ENCODE results near the gene PHIP. TPM values are rescaled to one million over a fixed set of nuclear protein-coding genes. Genes with fewer than 3 reads are reported as not detected.

The PHIP gene
- total RNA-seq, 2 donors from 2014 or later: 42.5 to 44.4 TPM

- no peaks in the 10 kb centered on the region for H3K9me3 ChIP-seq (ENCODE audit: control insufficient read depth, low read length, poor library complexity, severe bottlenecking)
- peaks cover 3% of the 10 kb centered on the region for H3K36me3 Mint-ChIP-seq (ENCODE audit: low read depth)
- ATAC-seq (no peak), DNase-seq (no peak)
- no peaks in the 10 kb centered on the region for H3K27me3 Mint-ChIP-seq
- H3K4me3 Mint-ChIP-seq: no peak overlapping the region
- H3K4me1 Mint-ChIP-seq: peaks cover 12% of the 10 kb centered on the region
- H3K27ac Mint-ChIP-seq: no peak overlapping the region
Measured at GRCh38 chr6:79062708-79063107, 15.3 kb downstream of the PHIP start.

GRCh38 chr6:79057746-79058145 lies 20.3 kb downstream of the PHIP start:
- H3K9me3 ChIP-seq (ENCODE audit: control insufficient read depth, low read length, poor library complexity, severe bottlenecking): no peaks in the 10 kb centered on the region
- no peak for ATAC-seq
- no peak overlapping the region for H3K4me3 Mint-ChIP-seq
- DNase-seq: no peak
- no peak overlapping the region for H3K27ac Mint-ChIP-seq
- peaks cover 11% of the 10 kb centered on the region for H3K4me1 Mint-ChIP-seq
- H3K27me3 Mint-ChIP-seq: no peaks in the 10 kb centered on the region
- H3K36me3 Mint-ChIP-seq (ENCODE audit: low read depth): peaks cover 12% of the 10 kb centered on the region

GRCh38 chr6:79056226-79056625 lies 21.8 kb downstream of the PHIP start:
- Mint-ChIP-seq H3K4me1 (peaks cover 13% of the 10 kb centered on the region), H3K27ac (no peak overlapping the region), H3K36me3 (ENCODE audit: low read depth) (peaks cover 16% of the 10 kb centered on the region), H3K27me3 (no peaks in the 10 kb centered on the region), H3K4me3 (no peak overlapping the region)
- no peaks in the 10 kb centered on the region for H3K9me3 ChIP-seq (ENCODE audit: control insufficient read depth, low read length, poor library complexity, severe bottlenecking)
- ATAC-seq (no peak), DNase-seq (no peak)

GRCh38 chr6:79048611-79049010 lies 29.4 kb downstream of the PHIP start:
- Mint-ChIP-seq H3K36me3 (ENCODE audit: low read depth) (peaks cover 11% of the 10 kb centered on the region), H3K27ac (no peak overlapping the region), H3K4me3 (no peak overlapping the region), H3K27me3 (no peaks in the 10 kb centered on the region), H3K4me1 (peaks cover 26% of the 10 kb centered on the region)
- H3K9me3 ChIP-seq (ENCODE audit: control insufficient read depth, low read length, poor library complexity, severe bottlenecking): no peaks in the 10 kb centered on the region
- ATAC-seq (no peak), DNase-seq (no peak)

- peaks cover 32% of the 10 kb centered on the region for H3K4me1 Mint-ChIP-seq
- no peaks in the 10 kb centered on the region for H3K9me3 ChIP-seq (ENCODE audit: control insufficient read depth, low read length, poor library complexity, severe bottlenecking)
- H3K4me3 Mint-ChIP-seq: no peak overlapping the region
- H3K27me3 Mint-ChIP-seq: no peaks in the 10 kb centered on the region
- peaks cover 4% of the 10 kb centered on the region for H3K36me3 Mint-ChIP-seq (ENCODE audit: low read depth)
- H3K27ac Mint-ChIP-seq: peak overlapping the region; percentile 32
- ATAC-seq (no peak), DNase-seq (no peak)
Measured at GRCh38 chr6:79047072-79047471, 31.0 kb downstream of the PHIP start.

GRCh38 chr6:79045966-79046365 lies 32.1 kb downstream of the PHIP start:
- Mint-ChIP-seq H3K4me3 (peak overlapping the region; percentile 62), H3K27ac (peak overlapping the region; percentile 89)
- ATAC-seq: peak; percentile 48

GRCh38 chr6:79042799-79043126 lies 35.3 kb downstream of the PHIP start:
- peaks cover 34% of the 10 kb centered on the region for H3K4me1 Mint-ChIP-seq
- peaks cover 10% of the 10 kb centered on the region for H3K36me3 Mint-ChIP-seq (ENCODE audit: low read depth)
- ATAC-seq: no peak

More at GRCh38 chr6:79045966-79046365, 32.1 kb downstream of the PHIP start:
- Mint-ChIP-seq H3K27me3 (no peaks in the 10 kb centered on the region), H3K4me1 (peaks cover 32% of the 10 kb centered on the region), H3K36me3 (ENCODE audit: low read depth) (peaks cover 3% of the 10 kb centered on the region)
- no peaks in the 10 kb centered on the region for H3K9me3 ChIP-seq (ENCODE audit: control insufficient read depth, low read length, poor library complexity, severe bottlenecking)
- no peak for DNase-seq

GRCh38 chr6:79042088-79042798 lies 35.8 kb downstream of the PHIP start:
- no peaks in the 10 kb centered on the region for H3K9me3 ChIP-seq (ENCODE audit: control insufficient read depth, low read length, poor library complexity, severe bottlenecking)
- H3K4me3 Mint-ChIP-seq: no peak overlapping the region
- ATAC-seq: no peak
- H3K27me3 Mint-ChIP-seq: no peaks in the 10 kb centered on the region
- peaks cover 34% of the 10 kb centered on the region for H3K4me1 Mint-ChIP-seq
- no peak overlapping the region for H3K27ac Mint-ChIP-seq
- peaks cover 10% of the 10 kb centered on the region for H3K36me3 Mint-ChIP-seq (ENCODE audit: low read depth)
- no peak for DNase-seq

More at GRCh38 chr6:79042799-79043126, 35.3 kb downstream of the PHIP start:
- peak overlapping the region; percentile 45 for H3K27ac Mint-ChIP-seq
- no peak overlapping the region for H3K4me3 Mint-ChIP-seq
- DNase-seq: no peak
- H3K27me3 Mint-ChIP-seq: no peaks in the 10 kb centered on the region
- no peaks in the 10 kb centered on the region for H3K9me3 ChIP-seq (ENCODE audit: control insufficient read depth, low read length, poor library complexity, severe bottlenecking)

GRCh38 chr6:79040083-79040482 lies 38.0 kb downstream of the PHIP start:
- Mint-ChIP-seq H3K4me3 (no peak overlapping the region), H3K27ac (no peak overlapping the region), H3K36me3 (ENCODE audit: low read depth) (peaks cover 13% of the 10 kb centered on the region), H3K4me1 (peaks cover 33% of the 10 kb centered on the region), H3K27me3 (no peaks in the 10 kb centered on the region)
- no peaks in the 10 kb centered on the region for H3K9me3 ChIP-seq (ENCODE audit: control insufficient read depth, low read length, poor library complexity, severe bottlenecking)
- no peak for ATAC-seq
- DNase-seq: no peak

GRCh38 chr6:79038061-79038460 lies 40.0 kb downstream of the PHIP start:
- Mint-ChIP-seq H3K4me3 (no peak overlapping the region), H3K27me3 (no peaks in the 10 kb centered on the region), H3K4me1 (peaks cover 32% of the 10 kb centered on the region), H3K36me3 (ENCODE audit: low read depth) (peaks cover 13% of the 10 kb centered on the region), H3K27ac (no peak overlapping the region)
- ATAC-seq (no peak), DNase-seq (no peak)
- no peaks in the 10 kb centered on the region for H3K9me3 ChIP-seq (ENCODE audit: control insufficient read depth, low read length, poor library complexity, severe bottlenecking)

- Mint-ChIP-seq H3K27ac (no peak overlapping the region), H3K27me3 (no peaks in the 10 kb centered on the region), H3K36me3 (ENCODE audit: low read depth) (peaks cover 19% of the 10 kb centered on the region), H3K4me1 (peaks cover 41% of the 10 kb centered on the region), H3K4me3 (no peak overlapping the region)
- DNase-seq: no peak
- ATAC-seq: no peak
- H3K9me3 ChIP-seq (ENCODE audit: control insufficient read depth, low read length, poor library complexity, severe bottlenecking): no peaks in the 10 kb centered on the region
Measured at GRCh38 chr6:79034865-79035264, 43.2 kb downstream of the PHIP start.

GRCh38 chr6:79033279-79033678 lies 44.8 kb downstream of the PHIP start:
- Mint-ChIP-seq H3K27me3 (no peaks in the 10 kb centered on the region), H3K27ac (no peak overlapping the region), H3K4me3 (no peak overlapping the region), H3K36me3 (ENCODE audit: low read depth) (peaks cover 11% of the 10 kb centered on the region), H3K4me1 (peaks cover 38% of the 10 kb centered on the region)
- DNase-seq: no peak
- H3K9me3 ChIP-seq (ENCODE audit: control insufficient read depth, low read length, poor library complexity, severe bottlenecking): no peaks in the 10 kb centered on the region
- no peak for ATAC-seq

- peaks cover 44% of the 10 kb centered on the region for H3K4me1 Mint-ChIP-seq
- H3K9me3 ChIP-seq (ENCODE audit: control insufficient read depth, low read length, poor library complexity, severe bottlenecking): no peaks in the 10 kb centered on the region
- no peak for DNase-seq
- H3K27ac Mint-ChIP-seq: peak overlapping the region; percentile 47
- H3K4me3 Mint-ChIP-seq: no peak overlapping the region
- no peaks in the 10 kb centered on the region for H3K27me3 Mint-ChIP-seq
- no peak for ATAC-seq
- H3K36me3 Mint-ChIP-seq (ENCODE audit: low read depth): peaks cover 13% of the 10 kb centered on the region
Measured at GRCh38 chr6:79031821-79032590, 46.0 kb downstream of the PHIP start.

GRCh38 chr6:79030511-79030910 lies 47.5 kb downstream of the PHIP start:
- no peak overlapping the region for H3K4me3 Mint-ChIP-seq
- peak overlapping the region; percentile 66 for H3K27ac Mint-ChIP-seq
- ATAC-seq (no peak), DNase-seq (no peak)
- H3K4me1 Mint-ChIP-seq: peaks cover 34% of the 10 kb centered on the region
- no peaks in the 10 kb centered on the region for H3K9me3 ChIP-seq (ENCODE audit: control insufficient read depth, low read length, poor library complexity, severe bottlenecking)
- no peaks in the 10 kb centered on the region for H3K27me3 Mint-ChIP-seq
- H3K36me3 Mint-ChIP-seq (ENCODE audit: low read depth): peaks cover 12% of the 10 kb centered on the region
